DOHH2 (cell line): ENCODE measurements around the gene SPTAN1.
"Not testable (repeated sequence)": the region's sequence is repeated elsewhere in the genome, so short reads cannot be mapped to it uniquely, and the experiment has no call there.

ENCODE experiments used
- EZH2phosphoT487 ChIP-seq: fragments of 200-600 bp; sonication (generic); IDR thresholded peaks from 2 replicates; pipeline ENCODE4 v1.6.1; 2017; ENCODE audit warnings: borderline replicate concordance, mild to moderate bottlenecking, antibody characterized with exemption, low read length, moderate library complexity, mixed read lengths
- TF ChIP-seq, protein P1 (sequence below): fragments of 200-600 bp; sonication (generic); IDR thresholded peaks from one replicate; pipeline ENCODE4 v1.5.1; 2014; ENCODE audit warnings: antibody characterized with exemption, mild to moderate bottlenecking, low read depth, low read length; ENCODE audit not compliant: poor library complexity, severe bottlenecking

DNA sequence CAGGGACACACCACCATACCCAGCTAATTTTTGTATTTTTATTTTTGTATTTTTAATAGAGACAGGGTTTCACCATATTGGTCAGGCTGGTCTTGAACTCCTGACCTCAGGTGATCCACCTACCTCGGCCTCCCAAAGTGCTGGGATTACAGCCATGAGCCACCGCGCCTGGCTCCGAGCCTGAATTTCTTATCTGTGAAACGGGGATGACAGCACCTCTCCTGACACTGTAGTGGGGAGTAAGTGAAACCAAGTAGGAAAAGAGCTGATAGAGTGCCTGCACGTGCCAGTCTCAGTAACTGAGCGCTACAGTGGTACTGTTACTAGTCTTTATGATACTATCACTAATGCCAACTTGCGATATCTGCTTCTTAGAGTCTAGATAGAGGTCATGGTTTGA lies 32.8 kb downstream of the SPTAN1 start:
- TF ChIP-seq, protein P1, sequence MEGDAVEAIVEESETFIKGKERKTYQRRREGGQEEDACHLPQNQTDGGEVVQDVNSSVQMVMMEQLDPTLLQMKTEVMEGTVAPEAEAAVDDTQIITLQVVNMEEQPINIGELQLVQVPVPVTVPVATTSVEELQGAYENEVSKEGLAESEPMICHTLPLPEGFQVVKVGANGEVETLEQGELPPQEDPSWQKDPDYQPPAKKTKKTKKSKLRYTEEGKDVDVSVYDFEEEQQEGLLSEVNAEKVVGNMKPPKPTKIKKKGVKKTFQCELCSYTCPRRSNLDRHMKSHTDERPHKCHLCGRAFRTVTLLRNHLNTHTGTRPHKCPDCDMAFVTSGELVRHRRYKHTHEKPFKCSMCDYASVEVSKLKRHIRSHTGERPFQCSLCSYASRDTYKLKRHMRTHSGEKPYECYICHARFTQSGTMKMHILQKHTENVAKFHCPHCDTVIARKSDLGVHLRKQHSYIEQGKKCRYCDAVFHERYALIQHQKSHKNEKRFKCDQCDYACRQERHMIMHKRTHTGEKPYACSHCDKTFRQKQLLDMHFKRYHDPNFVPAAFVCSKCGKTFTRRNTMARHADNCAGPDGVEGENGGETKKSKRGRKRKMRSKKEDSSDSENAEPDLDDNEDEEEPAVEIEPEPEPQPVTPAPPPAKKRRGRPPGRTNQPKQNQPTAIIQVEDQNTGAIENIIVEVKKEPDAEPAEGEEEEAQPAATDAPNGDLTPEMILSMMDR = not testable (repeated sequence)
- TF ChIP-seq EZH2phosphoT487 = not testable (repeated sequence)
